ENCODE results near the gene CLEC3B. TPM values are rescaled to one million over a fixed set of nuclear protein-coding genes. Genes with fewer than 3 reads are reported as not detected.

CLEC3B gene
- 28.8 TPM in 2 replicates for total RNA-seq

GRCh38 chr3:45026038-45026437, at the start of gene CLEC3B:
Gene CLEC3B (plus strand): TSS chr3:45026303. CDS start chr3:45026363, 60 bp downstream.

Other genes with a start within 250 kb of the CLEC3B start
- gene TMEM42, start 164.4 kb upstream of the CLEC3B start, total RNA-seq = 20.5 and 22.3 TPM in 2 replicates
- 0.13 TPM in 1 of 2 replicates, not detected in the other for gene TGM4, start 151.7 kb upstream of the CLEC3B start, total RNA-seq
- gene ZDHHC3, start 50.1 kb upstream of the CLEC3B start, total RNA-seq = 46.4 and 59.3 TPM in 2 replicates
- 51.1 and 51.3 TPM in 2 replicates for gene EXOSC7, start 50.1 kb upstream of the CLEC3B start, total RNA-seq
- 7.7 and 10.2 TPM in 2 replicates for gene CDCP1, start 120.1 kb downstream of the CLEC3B start, total RNA-seq
- gene TMEM158, start 200.0 kb downstream of the CLEC3B start, total RNA-seq = 5.4 and 13.2 TPM in 2 replicates